ENCODE measurements around the gene MRPS34.
"Not testable (repeated sequence)": the region's sequence is repeated elsewhere in the genome, so short reads cannot be mapped to it uniquely, and the experiment has no call there.

The MRPS34 gene

DNA sequence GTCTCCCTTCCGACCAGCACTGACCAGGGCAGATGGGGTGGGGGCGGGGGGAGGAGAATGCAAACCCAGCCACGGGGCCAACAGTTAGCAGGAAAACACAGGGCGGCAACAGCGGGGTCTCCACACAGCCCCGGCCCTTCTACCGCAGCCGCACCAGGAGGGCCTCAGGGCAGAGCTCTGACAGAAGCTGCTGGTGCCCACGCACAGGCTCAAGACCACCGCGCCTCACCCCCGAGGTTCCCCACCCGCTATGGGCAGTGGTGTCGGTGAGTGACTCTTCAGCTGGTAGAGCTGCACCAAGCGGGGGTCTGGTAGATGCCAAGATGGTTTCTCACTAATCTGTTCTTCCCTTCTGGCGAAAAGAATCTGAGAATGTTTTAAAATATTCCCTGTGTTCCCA is 37.6 kb upstream of the MRPS34 start:
- DNase-seq (ENCODE audit: low read depth in 2 of 2), result no peak
- no peak overlapping the region for H3K4me3 ChIP-seq (replicated peaks in 1 of 2; ENCODE audit: low read depth in 2 of 2, low read length in 2 of 2)
- TF ChIP-seq, protein P1, sequence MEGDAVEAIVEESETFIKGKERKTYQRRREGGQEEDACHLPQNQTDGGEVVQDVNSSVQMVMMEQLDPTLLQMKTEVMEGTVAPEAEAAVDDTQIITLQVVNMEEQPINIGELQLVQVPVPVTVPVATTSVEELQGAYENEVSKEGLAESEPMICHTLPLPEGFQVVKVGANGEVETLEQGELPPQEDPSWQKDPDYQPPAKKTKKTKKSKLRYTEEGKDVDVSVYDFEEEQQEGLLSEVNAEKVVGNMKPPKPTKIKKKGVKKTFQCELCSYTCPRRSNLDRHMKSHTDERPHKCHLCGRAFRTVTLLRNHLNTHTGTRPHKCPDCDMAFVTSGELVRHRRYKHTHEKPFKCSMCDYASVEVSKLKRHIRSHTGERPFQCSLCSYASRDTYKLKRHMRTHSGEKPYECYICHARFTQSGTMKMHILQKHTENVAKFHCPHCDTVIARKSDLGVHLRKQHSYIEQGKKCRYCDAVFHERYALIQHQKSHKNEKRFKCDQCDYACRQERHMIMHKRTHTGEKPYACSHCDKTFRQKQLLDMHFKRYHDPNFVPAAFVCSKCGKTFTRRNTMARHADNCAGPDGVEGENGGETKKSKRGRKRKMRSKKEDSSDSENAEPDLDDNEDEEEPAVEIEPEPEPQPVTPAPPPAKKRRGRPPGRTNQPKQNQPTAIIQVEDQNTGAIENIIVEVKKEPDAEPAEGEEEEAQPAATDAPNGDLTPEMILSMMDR (IDR thresholded peaks at IDR 0.05; ENCODE audit: low read depth, low read length), result no peak

DNA sequence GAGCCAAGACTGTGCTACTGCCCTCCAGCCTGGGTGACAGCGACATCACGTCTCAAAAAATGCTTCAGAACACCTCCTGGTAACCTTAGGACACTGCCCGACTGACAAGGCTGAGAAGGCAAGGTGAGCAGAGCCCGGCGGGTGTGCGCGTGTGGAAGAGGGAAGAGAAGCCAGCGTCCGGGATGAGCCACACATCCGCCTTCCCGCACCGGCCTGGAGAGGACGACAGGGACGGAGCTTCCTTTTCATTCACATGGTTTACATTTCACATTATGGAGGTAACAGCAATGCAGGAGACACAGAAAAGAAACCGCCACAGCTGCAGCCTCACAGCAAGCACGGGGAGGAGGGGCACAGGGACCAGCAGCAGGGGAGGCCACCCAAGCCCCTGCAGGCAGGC is 37.2 kb upstream of the MRPS34 start:
- no peak for DNase-seq (ENCODE audit: low read depth in 2 of 2)
- no peak overlapping the region for H3K4me3 ChIP-seq (replicated peaks in 1 of 2; ENCODE audit: low read depth in 2 of 2, low read length in 2 of 2)
- TF ChIP-seq, protein P1 (IDR thresholded peaks at IDR 0.05; ENCODE audit: low read depth, low read length), result no peak

DNA sequence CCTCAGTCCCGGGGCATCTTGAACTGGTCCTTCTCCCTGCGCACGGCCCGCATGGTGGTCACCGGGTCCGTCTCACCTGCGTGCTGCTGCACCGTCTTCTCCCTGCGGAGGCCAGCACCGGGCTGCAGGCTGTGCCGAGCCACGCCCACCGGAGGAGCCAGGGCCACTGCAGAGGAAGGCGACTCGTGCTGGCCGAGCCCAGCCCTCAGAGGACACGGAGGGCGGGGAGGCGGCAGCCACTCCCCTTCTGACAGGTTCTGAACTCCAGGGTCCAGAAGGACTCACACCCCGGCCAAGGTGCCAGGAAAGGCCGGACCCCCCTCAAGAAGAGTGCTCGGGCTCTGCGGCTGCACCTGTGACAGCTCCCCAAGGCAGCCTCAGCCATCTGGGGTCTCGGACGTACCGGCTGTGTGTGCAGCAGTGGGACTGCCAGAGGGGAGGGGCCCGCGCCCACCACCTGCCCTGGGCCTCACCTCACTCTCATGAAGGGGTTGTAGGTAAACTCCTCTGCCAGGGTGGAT is 36.4 kb upstream of the MRPS34 start:
- no peak for DNase-seq (ENCODE audit: low read depth in 2 of 2)
- TF ChIP-seq, protein P1 (IDR thresholded peaks at IDR 0.05; ENCODE audit: low read depth, low read length), result no peak
- no peak overlapping the region for H3K4me3 ChIP-seq (replicated peaks in 1 of 2; ENCODE audit: low read depth in 2 of 2, low read length in 2 of 2)

DNA sequence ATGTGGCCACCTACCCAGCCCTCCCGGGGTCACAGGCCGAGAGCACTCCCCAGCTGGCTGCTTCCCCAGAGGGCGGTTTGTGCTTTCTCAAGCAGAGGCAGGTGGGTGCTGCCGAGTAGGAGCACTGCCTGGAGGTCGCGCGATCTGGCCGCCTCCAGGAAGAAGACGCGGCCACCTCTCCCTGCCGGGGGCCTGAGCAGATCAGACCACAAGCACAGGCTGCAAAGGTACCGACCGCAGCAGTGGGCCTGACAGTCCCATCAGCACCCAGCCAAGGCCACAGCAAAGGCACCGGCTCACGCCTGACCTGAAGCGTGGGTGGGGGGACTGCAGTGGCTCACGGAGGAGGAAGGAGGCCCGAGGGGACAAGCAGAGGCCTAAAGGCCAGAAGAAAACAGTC is 35.8 kb upstream of the MRPS34 start:
- TF ChIP-seq, protein P1 (IDR thresholded peaks at IDR 0.05; ENCODE audit: low read depth, low read length), result no peak
- no peak for DNase-seq (ENCODE audit: low read depth in 2 of 2)

DNA sequence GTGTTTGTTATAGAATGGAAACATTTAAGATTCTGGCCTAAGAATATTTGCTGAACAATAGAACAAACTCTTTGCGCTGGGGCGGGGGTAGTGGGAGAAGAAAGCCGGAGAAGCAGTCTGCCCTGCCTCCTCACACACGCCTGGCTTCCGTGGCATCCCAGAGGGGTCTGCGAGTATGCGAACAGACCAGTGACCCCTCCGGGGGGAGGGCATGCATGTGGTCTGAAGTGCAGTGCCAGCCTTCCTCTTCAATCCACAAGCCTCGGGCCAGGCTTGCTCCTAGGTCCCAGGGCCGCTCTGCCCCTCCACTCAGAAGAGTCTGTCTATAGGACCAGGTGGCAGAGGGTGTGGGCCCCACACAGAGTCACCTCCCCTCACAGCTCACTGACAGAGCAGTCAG is 34.7 kb upstream of the MRPS34 start:
- DNase-seq (ENCODE audit: low read depth in 2 of 2), result no peak
- TF ChIP-seq, protein P1 (IDR thresholded peaks at IDR 0.05; ENCODE audit: low read depth, low read length), result no peak
- no peak overlapping the region for H3K4me3 ChIP-seq (replicated peaks in 1 of 2; ENCODE audit: low read depth in 2 of 2, low read length in 2 of 2)

More for the DNA sequence above, 35.8 kb upstream of the MRPS34 start:
- no peak overlapping the region for H3K4me3 ChIP-seq (replicated peaks in 1 of 2; ENCODE audit: low read depth in 2 of 2, low read length in 2 of 2)

DNA sequence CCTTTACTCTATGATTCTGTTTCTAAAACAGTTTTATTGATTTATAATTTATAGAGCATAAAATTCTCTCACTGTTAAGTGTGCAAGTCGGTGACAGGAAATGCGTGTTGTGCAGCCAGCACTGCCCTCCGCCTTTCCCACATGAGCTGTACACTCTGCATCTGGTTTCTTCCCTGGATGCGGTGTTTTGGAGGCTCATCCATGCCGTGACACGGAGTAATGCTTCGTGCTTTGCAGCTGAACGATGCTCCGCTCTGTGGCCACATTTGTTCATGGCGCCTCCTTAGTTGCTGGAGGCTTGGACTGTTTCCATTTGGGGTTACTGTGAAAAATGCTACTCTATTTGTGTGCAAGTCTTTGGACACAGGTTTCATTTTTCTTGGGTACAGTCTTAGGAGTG is 27.8 kb upstream of the MRPS34 start:
- H3K4me3 ChIP-seq (replicated peaks in 1 of 2; ENCODE audit: low read depth in 2 of 2, low read length in 2 of 2), result no peak overlapping the region
- TF ChIP-seq, protein P1 (IDR thresholded peaks at IDR 0.05; ENCODE audit: low read depth, low read length), result no peak
- DNase-seq (ENCODE audit: low read depth in 2 of 2), result no peak

DNA sequence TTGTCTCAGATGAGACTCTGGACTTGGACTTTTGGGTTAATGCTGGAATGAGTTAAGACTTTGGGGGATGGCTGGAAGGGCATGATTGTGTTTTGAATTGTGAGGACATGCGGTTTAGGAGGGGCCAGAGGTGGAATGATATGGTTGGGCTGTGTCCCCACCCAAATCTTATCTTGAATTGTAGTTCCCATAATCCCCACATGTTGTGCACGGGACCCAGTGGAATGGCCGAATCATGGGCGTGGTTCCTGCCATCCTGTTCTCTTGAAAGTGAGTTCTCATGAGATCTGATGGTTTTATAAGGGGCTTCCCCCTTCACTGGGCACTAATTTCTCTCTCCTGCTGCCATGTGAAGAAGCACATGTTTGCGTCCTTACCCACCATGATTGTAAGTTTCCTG is 26.3 kb upstream of the MRPS34 start:
- not testable (repeated sequence) for DNase-seq (ENCODE audit: low read depth in 2 of 2); H3K4me3 ChIP-seq (replicated peaks in 1 of 2; ENCODE audit: low read depth in 2 of 2, low read length in 2 of 2)

Measured in cardiac fibroblast (primary cell).